Lower leg skin (tissue), 3 donors: ENCODE results near the gene MTM1.

ENCODE experiments used
- CTCF ChIP-seq, 3 donors: fragments of 450-650 bp; IDR thresholded peaks; one replicate each; pipeline ENCODE4 v1.5.1; 2016; ENCODE audit warnings: antibody characterized with exemption in 3 of 3, mild to moderate bottlenecking in 3 of 3, moderate library complexity in 2 of 3
- POLR2A ChIP-seq, 2 donors: fragments of 450-650 bp; IDR thresholded peaks; one replicate each; pipeline ENCODE4 v1.6.1; 2016 to 2017; ENCODE audit warnings: antibody characterized with exemption in 2 of 2, mild to moderate bottlenecking in 1 of 2, moderate library complexity in 1 of 2

GRCh38 chrX:150530821-150531220 lies 37.6 kb upstream of the MTM1 start:
- TF ChIP-seq CTCF (IDR thresholded peaks at IDR 0.05), result no peak
- no peak for TF ChIP-seq POLR2A (IDR thresholded peaks at IDR 0.05)
